Pons (tissue), 1 donor: ENCODE results near the gene IZUMO4.
A peak's percentile ranks its signal among the peaks of the same experiment; 100 is the strongest.

Experiments used
- DNase-seq: peaks from one replicate; pipeline ENCODE4 v3.0.0-alpha.2; 2016; ENCODE audit warnings: low spot score

The IZUMO4 gene

GRCh38 chr19:2096480-2097202, at the start of gene IZUMO4:
IZUMO4 (plus strand) TSS chr19:2096915; CDS start chr19:2096946, 31 bp downstream.
- peak; percentile 96 for DNase-seq

- no peak for DNase-seq
These were observed 49.7 kb upstream of the IZUMO4 start for GRCh38 chr19:2047076-2047448.

- DNase-seq = no peak
These were observed 49.1 kb upstream of the IZUMO4 start for GRCh38 chr19:2047449-2048103.

GRCh38 chr19:2048104-2048958, 48.4 kb upstream of the IZUMO4 start:
- DNase-seq = no peak

DNA sequence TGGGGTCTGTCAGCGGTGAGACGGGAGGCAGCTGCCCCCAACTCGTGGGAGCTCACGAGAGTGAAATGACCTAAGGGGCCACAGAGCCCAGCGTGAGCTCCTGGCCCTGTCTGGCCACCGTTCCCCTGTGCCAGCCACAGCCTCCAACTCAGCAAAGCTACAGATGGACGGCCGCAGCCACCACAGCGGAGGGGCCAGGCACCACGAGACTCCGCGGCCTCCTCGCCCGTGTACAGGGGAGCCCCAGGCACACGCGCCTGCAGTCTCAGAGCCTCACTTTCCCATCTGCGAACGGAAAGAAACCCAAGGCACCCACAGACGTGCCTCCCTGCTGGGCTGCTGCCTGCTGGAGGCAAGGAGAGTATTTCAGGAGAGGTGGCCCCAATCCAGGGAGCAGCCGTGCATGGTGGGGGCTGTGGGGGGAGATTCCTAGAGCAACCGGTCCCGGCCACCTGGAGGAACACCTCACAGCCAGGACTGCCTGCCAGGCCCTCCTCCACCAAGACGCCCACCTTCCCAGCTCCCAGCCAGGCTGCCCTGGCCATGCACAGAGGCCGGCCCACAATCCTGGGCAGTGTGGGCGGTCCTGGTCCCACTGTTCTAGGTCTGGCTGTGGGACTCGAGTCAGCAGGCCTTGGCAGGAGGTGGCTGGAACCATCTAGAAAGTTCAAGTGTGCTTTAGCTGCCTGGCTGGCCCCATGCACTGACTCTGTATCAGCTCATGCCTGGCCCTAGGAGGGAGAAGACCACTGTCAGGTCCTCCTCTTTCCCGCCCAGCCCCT, 47.6 kb upstream of the IZUMO4 start:
- peak; percentile 58 for DNase-seq

DNA sequence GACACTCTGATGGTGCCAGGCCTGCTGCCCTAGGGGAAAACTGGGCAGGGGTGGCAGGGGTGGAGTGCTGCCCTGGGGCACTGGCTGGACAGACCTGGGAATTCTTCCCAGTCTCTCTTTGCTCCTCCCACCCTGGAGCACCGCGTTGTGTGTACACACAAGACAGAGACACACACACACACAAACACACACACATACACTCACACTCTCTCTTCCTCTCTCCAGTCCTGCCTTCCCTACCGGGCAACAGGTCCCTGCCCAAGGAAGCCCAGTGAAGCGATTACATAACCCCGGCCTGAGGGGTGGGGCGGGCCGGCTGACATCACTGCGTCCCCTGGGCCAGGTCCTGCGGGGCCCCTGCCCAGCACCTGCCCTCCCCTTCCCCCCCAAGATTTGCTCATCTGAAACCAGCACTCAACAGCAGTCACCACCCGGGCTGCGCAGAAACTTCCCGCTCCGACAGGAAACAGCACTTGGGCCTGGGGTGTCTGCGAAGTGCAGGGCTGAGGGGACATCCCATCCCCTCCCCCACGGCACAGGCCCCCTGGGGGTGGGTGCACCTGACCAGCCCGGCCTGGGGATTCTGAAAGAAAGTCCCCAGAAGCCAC, 46.9 kb upstream of the IZUMO4 start:
- peak; percentile 83 for DNase-seq

- no peak for DNase-seq
These were observed 46.2 kb upstream of the IZUMO4 start for GRCh38 chr19:2050349-2050990.

DNA sequence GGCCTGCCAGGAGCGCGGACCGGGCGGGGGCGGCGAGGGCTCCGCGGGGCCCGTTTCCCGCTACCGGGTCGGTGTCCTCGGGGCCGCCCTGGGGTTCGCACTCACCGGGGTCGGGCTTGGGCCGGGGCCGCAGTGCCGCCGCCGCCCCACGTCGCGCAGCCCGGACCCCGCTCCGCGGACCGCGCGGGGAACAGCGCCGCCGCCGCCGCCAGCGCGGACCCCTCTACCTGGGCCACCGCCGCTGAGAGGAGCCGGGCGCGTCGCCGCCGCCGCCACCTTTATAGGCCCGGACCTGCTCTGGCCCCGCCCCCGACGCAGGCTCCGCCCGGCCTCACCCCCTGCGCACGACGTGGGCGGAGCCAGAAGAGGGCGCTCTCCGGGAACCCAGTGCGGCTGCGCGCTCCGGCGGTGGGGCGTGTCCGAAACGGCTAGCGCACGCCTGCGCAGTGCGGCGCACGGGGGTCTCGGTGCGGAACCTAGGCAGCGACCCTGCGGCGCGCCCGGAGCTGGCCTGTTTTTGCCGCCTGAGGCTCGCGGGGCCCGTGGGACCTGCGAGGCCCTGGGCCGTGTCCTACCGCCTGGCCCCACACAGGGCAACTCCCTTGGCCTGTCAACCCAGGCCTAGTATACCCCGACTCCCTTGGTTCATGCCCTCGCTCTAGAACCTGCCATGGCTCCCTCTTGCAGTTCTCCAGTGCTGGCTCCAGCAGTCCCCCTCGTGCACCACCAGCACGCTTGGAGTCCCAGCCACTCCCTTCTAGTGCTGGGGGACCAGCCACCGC, 45.5 kb upstream of the IZUMO4 start, which contains the start of gene MKNK2:
TSS of gene MKNK2 (minus strand) at position 254 of the 782 bp plus-strand sequence. CDS start 393 bp downstream, outside the sequence.
- peak; percentile 85 for DNase-seq

- no peak for DNase-seq
These were observed 44.7 kb upstream of the IZUMO4 start for GRCh38 chr19:2051773-2052704.

- no peak for DNase-seq
These were observed 42.9 kb upstream of the IZUMO4 start for GRCh38 chr19:2053601-2054389.

GRCh38 chr19:2054763-2055162, 42.0 kb upstream of the IZUMO4 start:
- no peak for DNase-seq

GRCh38 chr19:2055931-2056836, 40.5 kb upstream of the IZUMO4 start:
- no peak for DNase-seq

GRCh38 chr19:2056837-2057192, 39.9 kb upstream of the IZUMO4 start:
- DNase-seq = no peak

GRCh38 chr19:2057484-2058469, 38.9 kb upstream of the IZUMO4 start:
- DNase-seq = no peak

DNA sequence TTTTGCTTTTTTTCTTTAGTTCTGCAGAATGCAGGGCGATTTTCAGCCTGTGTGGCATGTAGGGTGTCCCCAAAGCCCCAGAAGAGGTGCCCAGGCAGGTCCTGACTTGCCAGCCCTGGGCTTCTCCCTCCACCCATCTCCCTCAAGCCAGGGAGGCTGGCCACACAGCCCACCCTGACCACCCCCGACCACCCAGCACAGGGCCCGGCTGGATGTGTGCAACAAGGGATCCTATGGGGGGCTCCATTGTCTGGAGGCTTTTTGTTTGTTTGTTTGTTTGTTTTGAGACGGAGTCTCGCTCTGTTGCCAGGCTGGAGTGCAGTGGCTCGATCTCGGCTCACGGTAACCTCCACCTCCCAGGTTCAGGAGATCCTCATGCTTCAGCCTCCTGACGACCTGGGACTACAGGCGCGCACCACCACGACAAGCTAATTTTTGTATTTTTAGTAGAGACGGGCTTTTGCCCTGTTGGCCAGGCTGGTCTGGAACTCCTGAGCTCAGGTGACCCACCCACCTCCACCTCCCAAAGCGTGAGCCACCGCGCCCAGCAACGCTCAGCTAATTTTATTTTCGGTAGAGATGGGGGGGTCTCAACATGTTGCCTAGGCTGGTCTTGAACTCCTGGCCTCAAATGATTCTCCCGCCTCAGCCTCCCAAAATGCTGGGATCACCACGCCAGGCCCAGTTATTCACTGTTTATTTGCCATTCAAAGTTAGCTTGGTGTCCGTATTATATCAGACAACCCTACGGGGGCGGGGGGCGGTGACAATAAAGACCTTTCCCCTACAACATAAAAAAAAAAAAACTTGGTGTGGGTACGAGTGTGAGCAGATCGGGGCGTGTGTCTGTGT, 37.9 kb upstream of the IZUMO4 start:
- no peak for DNase-seq
